Ovary (tissue), 9 donors: ENCODE results near the gene PDC. TPM values are rescaled to one million over a fixed set of nuclear protein-coding genes. Genes with fewer than 3 reads are reported as not detected.

Experiments
- DNase-seq, 5 donors: peaks; one replicate each; pipeline ENCODE4 v3.0.0-alpha.2; 2019 to 2020
- H3K27ac ChIP-seq, 2 donors: fragments of 200-600 bp; one replicate each; pipeline versions ENCODE4 v1.5.1 to v1.8.0; 2019 to 2022
- H3K27me3 ChIP-seq: fragments of 200-600 bp; one replicate; pipeline ENCODE4 v1.8.0; 2022
- H3K36me3 ChIP-seq: fragments of 200-600 bp; sonication (generic); one replicate; pipeline ENCODE4 v1.5.1; 2019
- H3K4me1 ChIP-seq: one replicate; pipeline ENCODE4 v1.8.1; 2013; ENCODE audit warnings: mild to moderate bottlenecking, moderate library complexity; ENCODE audit not compliant: insufficient read depth
- H3K4me3 ChIP-seq: fragments of 200-600 bp; sonication (generic); one replicate; pipeline ENCODE4 v1.5.1; 2017
- H3K9me3 ChIP-seq, 2 donors: fragments of 200-600 bp in 1 of 2; sonication (generic) in 1 of 2; one replicate each; pipeline versions ENCODE4 v1.5.1 to v1.8.1; 2013 to 2019; ENCODE audit warnings: mild to moderate bottlenecking in 1 of 2, moderate library complexity in 1 of 2
- EP300 ChIP-seq: sonication (generic); formaldehyde crosslinking; IDR thresholded peaks from one replicate; pipeline ENCODE4 v1.6.1; 2017; ENCODE audit warnings: antibody characterized with exemption
- POLR2A ChIP-seq: fragments of 450-650 bp; IDR thresholded peaks from one replicate; pipeline ENCODE4 v1.6.1; 2017; ENCODE audit warnings: antibody characterized with exemption, mild to moderate bottlenecking, moderate library complexity
- WGBS, 3 donors: extraction: QIAGEN DNeasy Blood & Tissue Kit in 1 of 3; methylation state at CpG; one replicate each; pipeline versions ENCODE4 v1.1.5 to v1.1.7; 2013 to 2017; 5-methylcytosine and 5-hydroxymethylcytosine counted together
- intact Hi-C, 4 donors: fragments of 100-400 bp; cut with DNase I; formaldehyde crosslinking; loops; one replicate each; pipeline versions ENCODE4 v1.11.0 to v1.15.1; 2022 to 2023
- polyA plus RNA-seq, 2 donors: library from polyadenylated mRNA; stranded (reverse); fragments of 200-250 nt in 1 of 2; fragments of 350-450 nt in 1 of 2; fragmentation: Illumina TruSeq in 1 of 2; extraction: RNeasy Lipid Tissue Mini Kit (QIAGEN cat#74804) in 1 of 2; gene quantifications; one replicate each; pipeline ENCODE4 v1.2.3, GENCODE V29; 2013 to 2014
- total RNA-seq, 7 donors: library from RNA; depleted of rRNA in 2 of 7; stranded (reverse); fragments of >200 nt in 2 of 7; fragmentation: NEBNext Ultra II Directional in 3 of 7; extraction: Animal tissue kit (Norgen Biotek cat#: 25700) in 3 of 7; gene quantifications; one replicate each; pipeline versions ENCODE4 v1.1.0 to v1.2.4, GENCODE V29; 2016 to 2023
- TF ChIP-seq, protein P1 (sequence below), 3 donors: fragments of 450-650 bp in 2 of 3; fragments of 200-600 bp in 1 of 3; IDR thresholded peaks; one replicate each; pipeline versions ENCODE4 v1.5.1 to v1.8.0; 2016 to 2022; ENCODE audit warnings: antibody characterized with exemption in 3 of 3, mild to moderate bottlenecking in 1 of 3
- donor health status: DM: no; HTN: no; CAD: no; lungs with moderate emphysema.
- donor health status: DM: no; HTN: no; CAD: no.
- donor health status: Bipolar disorder and iron deficiency.
- donor health status: DM: yes; HTN: yes; CAD: no.
- donor health status: DM: no; HTN: no; CAD: no.
- donor health status: DM: yes; HTN: yes; CAD: no.

PDC gene
- total and polyA plus RNA-seq, 9 donors = not detected

- TF ChIP-seq POLR2A (no peak), EP300 (no peak)
- TF ChIP-seq, protein P1, sequence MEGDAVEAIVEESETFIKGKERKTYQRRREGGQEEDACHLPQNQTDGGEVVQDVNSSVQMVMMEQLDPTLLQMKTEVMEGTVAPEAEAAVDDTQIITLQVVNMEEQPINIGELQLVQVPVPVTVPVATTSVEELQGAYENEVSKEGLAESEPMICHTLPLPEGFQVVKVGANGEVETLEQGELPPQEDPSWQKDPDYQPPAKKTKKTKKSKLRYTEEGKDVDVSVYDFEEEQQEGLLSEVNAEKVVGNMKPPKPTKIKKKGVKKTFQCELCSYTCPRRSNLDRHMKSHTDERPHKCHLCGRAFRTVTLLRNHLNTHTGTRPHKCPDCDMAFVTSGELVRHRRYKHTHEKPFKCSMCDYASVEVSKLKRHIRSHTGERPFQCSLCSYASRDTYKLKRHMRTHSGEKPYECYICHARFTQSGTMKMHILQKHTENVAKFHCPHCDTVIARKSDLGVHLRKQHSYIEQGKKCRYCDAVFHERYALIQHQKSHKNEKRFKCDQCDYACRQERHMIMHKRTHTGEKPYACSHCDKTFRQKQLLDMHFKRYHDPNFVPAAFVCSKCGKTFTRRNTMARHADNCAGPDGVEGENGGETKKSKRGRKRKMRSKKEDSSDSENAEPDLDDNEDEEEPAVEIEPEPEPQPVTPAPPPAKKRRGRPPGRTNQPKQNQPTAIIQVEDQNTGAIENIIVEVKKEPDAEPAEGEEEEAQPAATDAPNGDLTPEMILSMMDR (IDR thresholded peaks at IDR 0.05) = no peak
- Histone ChIP-seq H3K27ac (no peak overlapping the region), H3K27me3 (no peaks in the 10 kb centered on the region), H3K36me3 (no peaks in the 10 kb centered on the region), H3K9me3 (no peaks in the 10 kb centered on the region), H3K4me1 (no peaks in the 10 kb centered on the region), H3K4me3 (no peak overlapping the region)
- intact Hi-C loops = no loop called here
- no peak for DNase-seq
- 69 to 79% (median 72%) methylated on average over 3 of the region's 3 CpGs for WGBS, 3 donors
These were observed 4.1 kb downstream of the PDC start for GRCh38 chr1:186456729-186457255.

DNA sequence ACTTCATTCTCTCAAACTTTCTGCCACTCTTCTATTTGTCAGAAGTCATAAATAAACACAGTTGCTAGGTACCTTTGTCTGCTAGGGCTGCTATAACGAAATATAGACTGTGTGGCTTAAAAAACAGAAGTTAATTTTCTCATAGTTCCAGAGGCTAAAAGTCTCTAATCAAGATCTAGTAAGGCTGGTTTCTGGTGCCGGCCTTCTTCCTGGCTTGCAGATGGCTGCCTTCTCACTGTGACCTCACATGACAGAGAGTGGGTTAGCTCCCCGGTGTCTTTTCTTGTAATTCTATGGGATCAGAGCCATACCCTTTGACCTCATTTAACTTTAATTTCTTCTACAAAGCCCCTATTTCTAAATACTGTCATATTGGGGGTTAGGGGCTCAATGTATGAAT is 5.9 kb downstream of the PDC start:
- no peaks in the 10 kb centered on the region for H3K9me3 ChIP-seq
- no peak for DNase-seq
- H3K27ac ChIP-seq = no peak overlapping the region
- no peaks in the 10 kb centered on the region for H3K4me1 ChIP-seq
- H3K4me3 ChIP-seq = no peak overlapping the region
- 75 to 81% (median 77%) methylated on average over 3 of the region's 3 CpGs for WGBS, 3 donors
- H3K36me3 ChIP-seq = no peaks in the 10 kb centered on the region
- TF ChIP-seq POLR2A (no peak), EP300 (no peak)
- TF ChIP-seq, protein P1 (IDR thresholded peaks at IDR 0.05) = no peak
- intact Hi-C loops = no loop called here
- H3K27me3 ChIP-seq = no peaks in the 10 kb centered on the region

DNA sequence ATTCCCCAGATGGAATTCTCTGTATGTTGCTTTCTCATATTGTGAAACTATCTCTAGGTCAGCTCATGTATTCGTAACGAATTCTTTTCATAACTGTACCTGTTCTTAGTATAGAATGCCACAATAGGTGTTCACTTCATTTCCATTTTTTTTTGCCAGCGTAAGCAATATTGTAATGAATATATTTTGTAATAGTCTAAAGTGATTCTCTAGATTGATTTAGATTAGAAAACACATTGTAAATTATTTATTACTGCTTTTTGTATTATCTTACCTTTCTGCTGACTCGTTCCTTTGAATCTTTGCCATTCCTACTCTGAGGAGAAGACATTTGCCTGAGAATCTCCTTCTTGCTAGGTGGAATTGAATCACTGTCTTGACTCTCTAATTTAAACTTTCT is 14.8 kb downstream of the PDC start:
- no peaks in the 10 kb centered on the region for H3K36me3 ChIP-seq
- H3K27me3 ChIP-seq = no peaks in the 10 kb centered on the region
- H3K4me1 ChIP-seq = no peaks in the 10 kb centered on the region
- no peak overlapping the region for H3K4me3 ChIP-seq
- TF ChIP-seq EP300 (no peak), POLR2A (no peak)
- TF ChIP-seq, protein P1 (IDR thresholded peaks at IDR 0.05) = no peak
- no peak overlapping the region for H3K27ac ChIP-seq
- no peaks in the 10 kb centered on the region for H3K9me3 ChIP-seq
- no peak for DNase-seq
- intact Hi-C loops = no loop called here
- WGBS, 3 donors = 87 to 89% (median 88%) methylated on average over 4 of the region's 4 CpGs

DNA sequence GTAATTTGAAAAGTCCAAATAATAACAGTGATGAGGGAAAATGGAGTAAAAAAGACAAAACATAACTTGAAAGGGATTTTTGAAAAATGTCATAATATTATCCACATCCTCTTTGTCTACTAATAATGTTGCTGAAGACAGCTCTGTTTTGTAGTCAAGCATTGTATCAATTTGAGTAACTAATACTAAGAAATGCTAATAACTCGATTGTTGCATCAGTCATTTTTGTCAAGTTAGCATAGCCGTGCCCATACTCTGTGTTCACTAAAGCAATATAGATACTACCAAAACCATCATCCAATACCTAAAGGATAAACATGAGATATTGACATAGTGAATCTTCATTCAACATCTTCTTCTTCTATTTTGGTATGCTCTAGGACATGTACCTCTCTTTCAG is 17.3 kb downstream of the PDC start:
- no peak for DNase-seq
- no peaks in the 10 kb centered on the region for H3K36me3 ChIP-seq
- H3K27ac ChIP-seq = no peak overlapping the region
- H3K27me3 ChIP-seq = no peaks in the 10 kb centered on the region
- no peaks in the 10 kb centered on the region for H3K9me3 ChIP-seq
- no peak overlapping the region for H3K4me3 ChIP-seq
- 90 to 97% (median 91%) methylated on average over 2 of the region's 2 CpGs for WGBS, 3 donors
- no peaks in the 10 kb centered on the region for H3K4me1 ChIP-seq
- intact Hi-C loops = no loop called here
- TF ChIP-seq POLR2A (no peak), EP300 (no peak)
- TF ChIP-seq, protein P1 (IDR thresholded peaks at IDR 0.05) = no peak
